Endothelial cell of umbilical vein (primary cell): ENCODE measurements around the gene CYP1B1.

Experiments used
- EZH2 ChIP-seq: IDR thresholded peaks from 2 replicates; pipeline ENCODE4 v1.6.1; 2012; ENCODE audit warnings: borderline replicate concordance, low read depth, mild to moderate bottlenecking, moderate library complexity, low read length, inconsistent platforms; ENCODE audit not compliant: severe bottlenecking
- JUN ChIP-seq: IDR thresholded peaks from 2 replicates; pipeline ENCODE4 v1.6.1; 2011; ENCODE audit warnings: borderline replicate concordance, low read depth; ENCODE audit not compliant: insufficient read length, insufficient read depth
- MYC ChIP-seq: IDR thresholded peaks from one replicate; pipeline ENCODE4 v1.6.1; 2011; ENCODE audit warnings: mild to moderate bottlenecking, low read depth, low read length
- POLR2A ChIP-seq: IDR thresholded peaks from 2 replicates; pipeline ENCODE4 v1.6.1; 2012; ENCODE audit warnings: low read depth, mild to moderate bottlenecking, control low read depth, low read length
- POLR2AphosphoS5 ChIP-seq: IDR thresholded peaks from 2 replicates; pipeline ENCODE4 v1.6.1; 2012; ENCODE audit warnings: low read depth, mild to moderate bottlenecking, control low read depth, low read length, moderate library complexity; ENCODE audit not compliant: insufficient read depth
- TF ChIP-seq, protein P1 (sequence below), 2 donors: IDR thresholded peaks; 1 replicate in 1 of 2; 2 replicates in 1 of 2; pipeline ENCODE4 v1.5.1; 2011; ENCODE audit warnings: low read length in 2 of 2, mild to moderate bottlenecking in 2 of 2, moderate library complexity in 2 of 2, control low read depth in 1 of 2, inconsistent platforms in 1 of 2, low read depth in 1 of 2; ENCODE audit not compliant: insufficient read depth in 1 of 2; ENCODE audit errors: extremely low read depth in 1 of 2
- TF ChIP-seq, protein P2 (sequence below): IDR thresholded peaks from 2 replicates; pipeline ENCODE4 v1.6.1; 2011; ENCODE audit not compliant: insufficient read depth, insufficient read length

DNA sequence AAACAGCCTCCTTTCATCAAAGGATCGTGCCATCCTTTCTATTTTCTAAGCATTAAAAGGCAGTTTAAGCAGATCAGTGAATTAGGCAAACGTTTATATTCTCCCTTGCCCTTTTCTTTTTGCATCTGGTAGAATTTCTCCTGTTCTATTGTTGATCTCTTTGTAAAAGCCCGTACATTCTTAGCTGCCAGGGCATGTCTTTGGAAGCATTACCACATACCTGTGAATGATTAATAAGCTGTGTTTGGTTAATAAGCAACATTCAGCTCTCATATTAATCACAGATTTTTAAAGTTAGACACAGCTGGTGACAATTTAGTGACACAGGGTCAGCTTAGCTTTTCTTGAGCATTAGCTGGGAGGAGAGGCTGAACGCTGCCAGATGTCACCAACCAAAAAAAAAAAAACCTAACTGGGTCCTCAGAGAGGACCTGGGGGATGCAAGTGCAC, 33.8 kb upstream of the CYP1B1 start:
- TF ChIP-seq, protein P1, sequence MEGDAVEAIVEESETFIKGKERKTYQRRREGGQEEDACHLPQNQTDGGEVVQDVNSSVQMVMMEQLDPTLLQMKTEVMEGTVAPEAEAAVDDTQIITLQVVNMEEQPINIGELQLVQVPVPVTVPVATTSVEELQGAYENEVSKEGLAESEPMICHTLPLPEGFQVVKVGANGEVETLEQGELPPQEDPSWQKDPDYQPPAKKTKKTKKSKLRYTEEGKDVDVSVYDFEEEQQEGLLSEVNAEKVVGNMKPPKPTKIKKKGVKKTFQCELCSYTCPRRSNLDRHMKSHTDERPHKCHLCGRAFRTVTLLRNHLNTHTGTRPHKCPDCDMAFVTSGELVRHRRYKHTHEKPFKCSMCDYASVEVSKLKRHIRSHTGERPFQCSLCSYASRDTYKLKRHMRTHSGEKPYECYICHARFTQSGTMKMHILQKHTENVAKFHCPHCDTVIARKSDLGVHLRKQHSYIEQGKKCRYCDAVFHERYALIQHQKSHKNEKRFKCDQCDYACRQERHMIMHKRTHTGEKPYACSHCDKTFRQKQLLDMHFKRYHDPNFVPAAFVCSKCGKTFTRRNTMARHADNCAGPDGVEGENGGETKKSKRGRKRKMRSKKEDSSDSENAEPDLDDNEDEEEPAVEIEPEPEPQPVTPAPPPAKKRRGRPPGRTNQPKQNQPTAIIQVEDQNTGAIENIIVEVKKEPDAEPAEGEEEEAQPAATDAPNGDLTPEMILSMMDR (IDR thresholded peaks at IDR 0.05; ENCODE audit: extremely low read depth in 1 of 2, insufficient read depth in 1 of 2, low read depth in 1 of 2, low read length in 2 of 2), result no peak
- TF ChIP-seq POLR2AphosphoS5 (no peak), POLR2A (no peak), MYC (no peak), JUN (no peak), EZH2 (no peak)
- TF ChIP-seq, protein P2, sequence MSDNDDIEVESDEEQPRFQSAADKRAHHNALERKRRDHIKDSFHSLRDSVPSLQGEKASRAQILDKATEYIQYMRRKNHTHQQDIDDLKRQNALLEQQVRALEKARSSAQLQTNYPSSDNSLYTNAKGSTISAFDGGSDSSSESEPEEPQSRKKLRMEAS, result no peak
